ENCODE measurements around the gene FER.

DNA sequence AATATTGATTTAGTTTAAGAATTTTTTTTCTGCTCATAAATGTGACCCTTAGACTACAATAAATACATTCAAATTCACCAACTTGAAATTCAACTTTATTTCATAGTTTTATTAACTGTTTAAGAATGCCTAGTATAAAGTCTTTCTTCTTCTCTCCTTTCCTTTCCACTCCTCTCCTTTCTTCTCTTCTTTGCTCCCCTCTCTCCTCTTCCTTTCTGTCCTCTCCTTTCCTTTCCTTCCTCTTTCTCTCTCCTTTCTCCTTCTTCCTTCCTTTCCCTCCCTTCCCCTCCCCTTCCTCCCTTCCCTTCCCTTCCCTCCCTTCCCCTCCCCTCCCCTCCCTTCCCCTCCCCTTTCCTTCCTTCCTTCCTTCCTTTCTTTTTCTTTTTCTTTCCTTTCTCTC is 150.6 kb downstream of the FER start:
- TF ChIP-seq, protein P1, sequence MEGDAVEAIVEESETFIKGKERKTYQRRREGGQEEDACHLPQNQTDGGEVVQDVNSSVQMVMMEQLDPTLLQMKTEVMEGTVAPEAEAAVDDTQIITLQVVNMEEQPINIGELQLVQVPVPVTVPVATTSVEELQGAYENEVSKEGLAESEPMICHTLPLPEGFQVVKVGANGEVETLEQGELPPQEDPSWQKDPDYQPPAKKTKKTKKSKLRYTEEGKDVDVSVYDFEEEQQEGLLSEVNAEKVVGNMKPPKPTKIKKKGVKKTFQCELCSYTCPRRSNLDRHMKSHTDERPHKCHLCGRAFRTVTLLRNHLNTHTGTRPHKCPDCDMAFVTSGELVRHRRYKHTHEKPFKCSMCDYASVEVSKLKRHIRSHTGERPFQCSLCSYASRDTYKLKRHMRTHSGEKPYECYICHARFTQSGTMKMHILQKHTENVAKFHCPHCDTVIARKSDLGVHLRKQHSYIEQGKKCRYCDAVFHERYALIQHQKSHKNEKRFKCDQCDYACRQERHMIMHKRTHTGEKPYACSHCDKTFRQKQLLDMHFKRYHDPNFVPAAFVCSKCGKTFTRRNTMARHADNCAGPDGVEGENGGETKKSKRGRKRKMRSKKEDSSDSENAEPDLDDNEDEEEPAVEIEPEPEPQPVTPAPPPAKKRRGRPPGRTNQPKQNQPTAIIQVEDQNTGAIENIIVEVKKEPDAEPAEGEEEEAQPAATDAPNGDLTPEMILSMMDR (IDR thresholded peaks at IDR 0.05 in 8 of 11, conservative IDR thresholded peaks at IDR 0.05 in 3 of 11): no peak
- no peak for TF ChIP-seq POLR2AphosphoS5 (IDR thresholded peaks at IDR 0.05)
